ENCODE results near the gene CNNM3. TPM values are rescaled to one million over a fixed set of nuclear protein-coding genes. Genes with fewer than 3 reads are reported as not detected.
A peak's percentile ranks its signal among the peaks of the same experiment; 100 is the strongest.
"Not testable (repeated sequence)": the region's sequence is repeated elsewhere in the genome, so short reads cannot be mapped to it uniquely, and the experiment has no call there.

The CNNM3 gene
- total and polyA plus RNA-seq, 12 donors, result 4.0 to 18.3 (median 13.1) TPM

- Histone ChIP-seq H3K27me3 (peaks cover 0 to 6% (median 0%) of the 10 kb centered on the region in 7 donors), H3K36me3 (peaks cover 4 to 51% (median 37%) of the 10 kb centered on the region in 9 donors), H3K4me1 (peaks cover 18 to 63% (median 54%) of the 10 kb centered on the region in 9 donors), H3K9me3 (no peaks in the 10 kb centered on the region), H3K27ac (peak overlapping the region; percentile 55 to 90 (median 82)), H3K4me3 (peak overlapping the region in 8 of 10 donors; percentile 76 to 90 (median 80))
- peak in 4 of 8 donors; percentile 1 to 32 (median 4) for ATAC-seq
- WGBS, 2 donors, result 35 to 44% methylated on average over 11 of the region's 11 CpGs
- intact Hi-C loops (cut with DNase I), result loop anchor here in 8 of 10 donors (2.0 to 10.0 kb wide), 9 partner anchors 42 to 256 kb away; partner anchors contain the start of genes ANKRD36 (in 2 of the 8), CNNM3 (in 2 of the 8) and KANSL3 (in 1 of the 8)
- peak; percentile 80 to 84 for DNase-seq
- TF ChIP-seq, protein P1, sequence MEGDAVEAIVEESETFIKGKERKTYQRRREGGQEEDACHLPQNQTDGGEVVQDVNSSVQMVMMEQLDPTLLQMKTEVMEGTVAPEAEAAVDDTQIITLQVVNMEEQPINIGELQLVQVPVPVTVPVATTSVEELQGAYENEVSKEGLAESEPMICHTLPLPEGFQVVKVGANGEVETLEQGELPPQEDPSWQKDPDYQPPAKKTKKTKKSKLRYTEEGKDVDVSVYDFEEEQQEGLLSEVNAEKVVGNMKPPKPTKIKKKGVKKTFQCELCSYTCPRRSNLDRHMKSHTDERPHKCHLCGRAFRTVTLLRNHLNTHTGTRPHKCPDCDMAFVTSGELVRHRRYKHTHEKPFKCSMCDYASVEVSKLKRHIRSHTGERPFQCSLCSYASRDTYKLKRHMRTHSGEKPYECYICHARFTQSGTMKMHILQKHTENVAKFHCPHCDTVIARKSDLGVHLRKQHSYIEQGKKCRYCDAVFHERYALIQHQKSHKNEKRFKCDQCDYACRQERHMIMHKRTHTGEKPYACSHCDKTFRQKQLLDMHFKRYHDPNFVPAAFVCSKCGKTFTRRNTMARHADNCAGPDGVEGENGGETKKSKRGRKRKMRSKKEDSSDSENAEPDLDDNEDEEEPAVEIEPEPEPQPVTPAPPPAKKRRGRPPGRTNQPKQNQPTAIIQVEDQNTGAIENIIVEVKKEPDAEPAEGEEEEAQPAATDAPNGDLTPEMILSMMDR (IDR thresholded peaks at IDR 0.05), result no peak
Measured at GRCh38 chr2:96859099-96859649, 43.1 kb downstream of the CNNM3 start.

GRCh38 chr2:96859681-96860064 lies 43.6 kb downstream of the CNNM3 start:
- Histone ChIP-seq H3K27ac (peak overlapping the region in 9 of 10 donors; percentile 69 to 90 (median 84)), H3K4me1 (peaks cover 18 to 68% (median 59%) of the 10 kb centered on the region in 9 donors)

GRCh38 chr2:96860065-96861029 lies 44.3 kb downstream of the CNNM3 start:
- TF ChIP-seq, protein P1 (IDR thresholded peaks at IDR 0.05), result no peak
- DNase-seq (no peak), ATAC-seq (no peak)
- Histone ChIP-seq H3K9me3 (no peaks in the 10 kb centered on the region), H3K36me3 (peaks cover 9 to 57% (median 47%) of the 10 kb centered on the region in 9 donors), H3K4me3 (no peak overlapping the region), H3K27me3 (peaks cover 0 to 6% (median 0%) of the 10 kb centered on the region in 7 donors), H3K4me1 (peaks cover 18 to 75% (median 66%) of the 10 kb centered on the region in 9 donors), H3K27ac (peak overlapping the region in 9 of 10 donors; percentile 69 to 90 (median 84))
- 70 to 81% methylated on average over 38 of the region's 38 CpGs for WGBS, 2 donors
- intact Hi-C loops (cut with DNase I), result no loop called here

More at GRCh38 chr2:96859681-96860064, 43.6 kb downstream of the CNNM3 start:
- peaks cover 9 to 51% (median 42%) of the 10 kb centered on the region in 9 donors for H3K36me3 ChIP-seq
- intact Hi-C loops (cut with DNase I), result loop anchor here in 8 of 10 donors (2.0 to 10.0 kb wide), 9 partner anchors 42 to 255 kb away; partner anchors contain the start of genes ANKRD36 (in 2 of the 8), CNNM3 (in 2 of the 8) and KANSL3 (in 1 of the 8)
- ATAC-seq, result no peak
- H3K27me3 ChIP-seq, result peaks cover 0 to 6% (median 0%) of the 10 kb centered on the region in 7 donors
- 40 to 47% methylated on average over 4 of the region's 4 CpGs for WGBS, 2 donors
- no peak for DNase-seq
- TF ChIP-seq, protein P1 (IDR thresholded peaks at IDR 0.05), result no peak
- H3K4me3 ChIP-seq, result peak overlapping the region in 2 of 10 donors; percentile 77 to 79
- no peaks in the 10 kb centered on the region for H3K9me3 ChIP-seq

DNA sequence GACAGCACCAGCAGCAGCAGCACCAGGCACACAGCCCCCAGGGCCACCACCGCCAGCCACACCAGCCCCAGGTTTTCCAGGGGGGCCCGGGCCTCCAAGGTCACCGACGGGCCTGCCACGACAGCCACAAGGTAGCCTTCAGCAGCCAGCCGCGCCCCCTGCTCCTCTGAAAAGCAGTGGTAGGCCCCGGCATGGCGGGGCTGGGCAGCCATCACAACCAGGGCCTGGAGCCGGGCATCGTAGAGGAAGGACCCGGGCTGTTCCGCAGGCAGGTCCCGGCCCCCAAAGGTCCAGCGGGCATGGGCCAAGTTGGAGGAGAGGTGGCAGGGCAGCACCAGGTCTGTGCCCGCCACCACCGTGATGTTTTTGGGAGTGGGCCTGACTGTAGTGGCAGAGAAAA lies 45.0 kb downstream of the CNNM3 start:
- peaks cover 9 to 64% (median 54%) of the 10 kb centered on the region in 9 donors for H3K36me3 ChIP-seq
- ATAC-seq, result no peak
- peaks cover 0 to 11% (median 0%) of the 10 kb centered on the region in 7 donors for H3K27me3 ChIP-seq
- TF ChIP-seq, protein P1 (IDR thresholded peaks at IDR 0.05), result no peak
- no peak for DNase-seq
- peaks cover 20 to 82% (median 71%) of the 10 kb centered on the region in 9 donors for H3K4me1 ChIP-seq
- no peaks in the 10 kb centered on the region for H3K9me3 ChIP-seq
- intact Hi-C loops (cut with DNase I), result no loop called here
- H3K27ac ChIP-seq, result peak overlapping the region in 2 of 10 donors; percentile 30 to 87
- WGBS, 2 donors, result 90 to 93% methylated on average over 17 of the region's 17 CpGs
- H3K4me3 ChIP-seq, result no peak overlapping the region

GRCh38 chr2:96863056-96863455 lies 47.0 kb downstream of the CNNM3 start:
- H3K9me3 ChIP-seq; intact Hi-C loops (cut with DNase I); H3K4me3 ChIP-seq; DNase-seq; ATAC-seq; H3K27ac ChIP-seq: not testable (repeated sequence)
- peaks cover 0 to 17% (median 0%) of the 10 kb centered on the region in 7 donors for H3K27me3 ChIP-seq
- H3K36me3 ChIP-seq, result peaks cover 9 to 84% (median 63%) of the 10 kb centered on the region in 9 donors
- peaks cover 29 to 88% (median 78%) of the 10 kb centered on the region in 9 donors for H3K4me1 ChIP-seq
- WGBS, 2 donors, result 89 to 90% methylated on average over 4 of the region's 4 CpGs
